WTC11 (cell line): Measurements from ENCODE around the gene ANKRD61. TPM values are rescaled to one million over a fixed set of nuclear protein-coding genes. Genes with fewer than 3 reads are reported as not detected.

Experiments
- ATAC-seq: fragments of 200-7000 bp; cut with Tn5 transposase; 2 replicates; pipeline ENCODE4 v1.10.0; 2021; ENCODE audit warnings: mild to moderate bottlenecking, moderate library complexity
- CTCF ChIA-PET: fragments of 300-600 bp; sonication (Branson Sonifier 250); formaldehyde crosslinking; loops from one replicate; lab custom pipeline; 2021; ENCODE audit warnings: antibody characterized with exemption; lab: Charles Lee
- POLR2A ChIA-PET: fragments of 350-600 bp; sonication (Branson Sonifier 250); formaldehyde crosslinking; loops from one replicate; lab custom pipeline; 2021; ENCODE audit warnings: antibody characterized with exemption; lab: Charles Lee
- DNase-seq: peaks from one replicate; pipeline ENCODE4 v3.0.0; 2021; ENCODE audit warnings: low spot score
- H3K27ac Mint-ChIP-seq: 2 replicates; pipeline ENCODE4 v1.8.0; 2021; ENCODE audit warnings: mixed read lengths
- H3K27me3 Mint-ChIP-seq: 2 replicates; pipeline ENCODE4 v1.8.0; 2021; ENCODE audit warnings: low read depth, mild to moderate bottlenecking, moderate library complexity, mixed read lengths
- H3K36me3 Mint-ChIP-seq: 2 replicates; pipeline ENCODE4 v1.8.0; 2021; ENCODE audit warnings: mixed read lengths
- H3K4me1 Mint-ChIP-seq: 2 replicates; pipeline ENCODE4 v1.8.0; 2022; ENCODE audit warnings: mixed read lengths
- H3K4me3 Mint-ChIP-seq: 2 replicates; pipeline ENCODE4 v1.8.0; 2021; ENCODE audit warnings: mild to moderate bottlenecking, moderate library complexity, mixed read lengths
- H3K9me3 Mint-ChIP-seq: 2 replicates; pipeline ENCODE4 v1.8.0; 2021; ENCODE audit warnings: mixed read lengths
- CBFB ChIP-seq: sonication (generic); formaldehyde crosslinking; IDR thresholded peaks from 2 replicates; pipeline ENCODE4 v1.8.1; 2022; ENCODE audit warnings: mild to moderate bottlenecking, low read depth, missing genetic modification reagents
- EMX1 ChIP-seq: fragments of 250-450 bp; sonication (Bioruptor Pico); IDR thresholded peaks from 2 replicates; pipeline ENCODE4 v1.8.0; 2021; ENCODE audit warnings: mild to moderate bottlenecking
- KAT7 ChIP-seq: sonication (generic); formaldehyde crosslinking; IDR thresholded peaks from 2 replicates; pipeline ENCODE4 v1.8.1; 2023; ENCODE audit warnings: missing genetic modification reagents, mild to moderate bottlenecking, borderline replicate concordance
- NR1H2 ChIP-seq: sonication (generic); formaldehyde crosslinking; IDR thresholded peaks from 2 replicates; pipeline ENCODE4 v1.9.0; 2021; ENCODE audit warnings: mild to moderate bottlenecking, moderate library complexity, missing genetic modification reagents
- OVOL2 ChIP-seq: fragments of 250-450 bp; sonication (Bioruptor Pico); IDR thresholded peaks from 2 replicates; pipeline ENCODE4 v1.9.0; 2021; ENCODE audit warnings: mild to moderate bottlenecking, borderline replicate concordance
- SMAD3 ChIP-seq: sonication (generic); formaldehyde crosslinking; IDR thresholded peaks from 2 replicates; pipeline ENCODE4 v1.8.0; 2022; ENCODE audit warnings: missing genetic modification reagents, mild to moderate bottlenecking, borderline replicate concordance
- TEAD1 ChIP-seq: sonication (generic); formaldehyde crosslinking; IDR thresholded peaks from 2 replicates; pipeline ENCODE4 v1.8.0; 2022; ENCODE audit warnings: mild to moderate bottlenecking, missing genetic modification reagents
- ZNF138 ChIP-seq: sonication (generic); formaldehyde crosslinking; conservative IDR thresholded peaks from 2 replicates; pipeline ENCODE4 v1.8.1; 2022; ENCODE audit warnings: mild to moderate bottlenecking, moderate library complexity, missing genetic modification reagents
- ZNF317 ChIP-seq: sonication (generic); formaldehyde crosslinking; IDR thresholded peaks from 2 replicates; pipeline ENCODE4 v1.8.1; 2023; ENCODE audit warnings: low read depth, mild to moderate bottlenecking, moderate library complexity, missing genetic modification reagents, borderline replicate concordance
- total RNA-seq: library from RNA; stranded (reverse); gene quantifications from 3 replicates; pipeline ENCODE4 v1.2.3, GENCODE V29; 2021
- TF ChIP-seq, protein P1 (sequence below): fragments of 200-600 bp; IDR thresholded peaks from 2 replicates; pipeline ENCODE4 v1.8.0; 2022; ENCODE audit warnings: antibody characterized with exemption
- TF ChIP-seq, protein P2 (sequence below): sonication (generic); formaldehyde crosslinking; conservative IDR thresholded peaks from 2 replicates; pipeline ENCODE4 v1.8.1; 2023; ENCODE audit warnings: mild to moderate bottlenecking, low read depth, missing genetic modification reagents, moderate library complexity
- TF ChIP-seq, protein P3 (sequence below): sonication (generic); formaldehyde crosslinking; IDR thresholded peaks from 2 replicates; pipeline ENCODE4 v1.8.1; 2023; ENCODE audit warnings: mild to moderate bottlenecking, moderate library complexity, missing genetic modification reagents
- TF ChIP-seq, protein P4 (sequence below): sonication (generic); formaldehyde crosslinking; conservative IDR thresholded peaks from 2 replicates; pipeline ENCODE4 v1.8.1; 2022; ENCODE audit warnings: mild to moderate bottlenecking, missing genetic modification reagents
- TF ChIP-seq, protein P5 (sequence below): sonication (generic); formaldehyde crosslinking; IDR thresholded peaks from 2 replicates; pipeline ENCODE4 v1.8.1; 2023; ENCODE audit warnings: mild to moderate bottlenecking, missing genetic modification reagents, borderline replicate concordance
- TF ChIP-seq, protein P6 (sequence below): fragments of 250-450 bp; sonication (Bioruptor Pico); IDR thresholded peaks from 2 replicates; pipeline ENCODE4 v1.9.0; 2021; ENCODE audit warnings: mild to moderate bottlenecking
- TF ChIP-seq, protein P7 (sequence below): fragments of 250-450 bp; sonication (Bioruptor Pico); IDR thresholded peaks from 2 replicates; pipeline ENCODE4 v1.9.0; 2021; ENCODE audit warnings: mild to moderate bottlenecking

ANKRD61 gene
- total RNA-seq, 1 experiment from 2014 or later: not detected

DNA sequence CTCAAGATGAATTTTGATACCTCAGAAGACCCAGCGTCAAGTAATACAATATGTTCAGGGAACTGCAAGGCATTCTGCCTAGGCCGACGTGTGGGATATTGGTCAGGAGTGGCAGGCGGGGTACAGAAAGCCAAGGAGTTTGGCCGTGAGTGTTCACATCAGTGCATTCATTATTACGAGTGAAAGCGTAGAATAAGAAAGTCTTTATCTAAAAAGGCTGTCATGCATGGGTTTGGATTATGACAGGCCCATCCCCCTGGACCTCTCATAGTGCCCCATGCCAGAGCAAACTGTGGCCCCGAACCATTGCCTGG, 14.6 kb upstream of the ANKRD61 start:
- ChIA-PET CTCF (interaction anchor here (0.6 kb wide), 1 partner anchor 826 kb away, joined by 3 read pairs; no protein-coding TSS in a partner anchor), POLR2A (no interaction called here)
- H3K27me3 Mint-ChIP-seq: no peaks in the 10 kb centered on the region
- H3K36me3 Mint-ChIP-seq: peaks cover 76% of the 10 kb centered on the region
- H3K9me3 Mint-ChIP-seq: no peaks in the 10 kb centered on the region
- H3K4me3 Mint-ChIP-seq: no peak overlapping the region
- H3K27ac Mint-ChIP-seq: no peak overlapping the region
- DNase-seq: no peak
- TF ChIP-seq, protein P1, sequence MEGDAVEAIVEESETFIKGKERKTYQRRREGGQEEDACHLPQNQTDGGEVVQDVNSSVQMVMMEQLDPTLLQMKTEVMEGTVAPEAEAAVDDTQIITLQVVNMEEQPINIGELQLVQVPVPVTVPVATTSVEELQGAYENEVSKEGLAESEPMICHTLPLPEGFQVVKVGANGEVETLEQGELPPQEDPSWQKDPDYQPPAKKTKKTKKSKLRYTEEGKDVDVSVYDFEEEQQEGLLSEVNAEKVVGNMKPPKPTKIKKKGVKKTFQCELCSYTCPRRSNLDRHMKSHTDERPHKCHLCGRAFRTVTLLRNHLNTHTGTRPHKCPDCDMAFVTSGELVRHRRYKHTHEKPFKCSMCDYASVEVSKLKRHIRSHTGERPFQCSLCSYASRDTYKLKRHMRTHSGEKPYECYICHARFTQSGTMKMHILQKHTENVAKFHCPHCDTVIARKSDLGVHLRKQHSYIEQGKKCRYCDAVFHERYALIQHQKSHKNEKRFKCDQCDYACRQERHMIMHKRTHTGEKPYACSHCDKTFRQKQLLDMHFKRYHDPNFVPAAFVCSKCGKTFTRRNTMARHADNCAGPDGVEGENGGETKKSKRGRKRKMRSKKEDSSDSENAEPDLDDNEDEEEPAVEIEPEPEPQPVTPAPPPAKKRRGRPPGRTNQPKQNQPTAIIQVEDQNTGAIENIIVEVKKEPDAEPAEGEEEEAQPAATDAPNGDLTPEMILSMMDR: no peak
- TF ChIP-seq ZNF138: no peak
- TF ChIP-seq, protein P2, sequence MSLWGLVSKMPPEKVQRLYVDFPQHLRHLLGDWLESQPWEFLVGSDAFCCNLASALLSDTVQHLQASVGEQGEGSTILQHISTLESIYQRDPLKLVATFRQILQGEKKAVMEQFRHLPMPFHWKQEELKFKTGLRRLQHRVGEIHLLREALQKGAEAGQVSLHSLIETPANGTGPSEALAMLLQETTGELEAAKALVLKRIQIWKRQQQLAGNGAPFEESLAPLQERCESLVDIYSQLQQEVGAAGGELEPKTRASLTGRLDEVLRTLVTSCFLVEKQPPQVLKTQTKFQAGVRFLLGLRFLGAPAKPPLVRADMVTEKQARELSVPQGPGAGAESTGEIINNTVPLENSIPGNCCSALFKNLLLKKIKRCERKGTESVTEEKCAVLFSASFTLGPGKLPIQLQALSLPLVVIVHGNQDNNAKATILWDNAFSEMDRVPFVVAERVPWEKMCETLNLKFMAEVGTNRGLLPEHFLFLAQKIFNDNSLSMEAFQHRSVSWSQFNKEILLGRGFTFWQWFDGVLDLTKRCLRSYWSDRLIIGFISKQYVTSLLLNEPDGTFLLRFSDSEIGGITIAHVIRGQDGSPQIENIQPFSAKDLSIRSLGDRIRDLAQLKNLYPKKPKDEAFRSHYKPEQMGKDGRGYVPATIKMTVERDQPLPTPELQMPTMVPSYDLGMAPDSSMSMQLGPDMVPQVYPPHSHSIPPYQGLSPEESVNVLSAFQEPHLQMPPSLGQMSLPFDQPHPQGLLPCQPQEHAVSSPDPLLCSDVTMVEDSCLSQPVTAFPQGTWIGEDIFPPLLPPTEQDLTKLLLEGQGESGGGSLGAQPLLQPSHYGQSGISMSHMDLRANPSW: no peak
- TF ChIP-seq TEAD1 (CRISPR knock-in tag): no peak
- TF ChIP-seq, protein P3, sequence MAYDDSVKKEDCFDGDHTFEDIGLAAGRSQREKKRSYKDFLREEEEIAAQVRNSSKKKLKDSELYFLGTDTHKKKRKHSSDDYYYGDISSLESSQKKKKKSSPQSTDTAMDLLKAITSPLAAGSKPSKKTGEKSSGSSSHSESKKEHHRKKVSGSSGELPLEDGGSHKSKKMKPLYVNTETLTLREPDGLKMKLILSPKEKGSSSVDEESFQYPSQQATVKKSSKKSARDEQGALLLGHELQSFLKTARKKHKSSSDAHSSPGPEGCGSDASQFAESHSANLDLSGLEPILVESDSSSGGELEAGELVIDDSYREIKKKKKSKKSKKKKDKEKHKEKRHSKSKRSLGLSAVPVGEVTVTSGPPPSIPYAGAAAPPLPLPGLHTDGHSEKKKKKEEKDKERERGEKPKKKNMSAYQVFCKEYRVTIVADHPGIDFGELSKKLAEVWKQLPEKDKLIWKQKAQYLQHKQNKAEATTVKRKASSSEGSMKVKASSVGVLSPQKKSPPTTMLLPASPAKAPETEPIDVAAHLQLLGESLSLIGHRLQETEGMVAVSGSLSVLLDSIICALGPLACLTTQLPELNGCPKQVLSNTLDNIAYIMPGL (CRISPR knock-in tag): no peak
- TF ChIP-seq CBFB: no peak
- TF ChIP-seq EMX1: no peak
- TF ChIP-seq, protein P4, sequence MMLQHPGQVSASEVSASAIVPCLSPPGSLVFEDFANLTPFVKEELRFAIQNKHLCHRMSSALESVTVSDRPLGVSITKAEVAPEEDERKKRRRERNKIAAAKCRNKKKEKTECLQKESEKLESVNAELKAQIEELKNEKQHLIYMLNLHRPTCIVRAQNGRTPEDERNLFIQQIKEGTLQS (CRISPR knock-in tag): no peak
- no peak for TF ChIP-seq KAT7 (CRISPR knock-in tag)
- TF ChIP-seq, protein P5, sequence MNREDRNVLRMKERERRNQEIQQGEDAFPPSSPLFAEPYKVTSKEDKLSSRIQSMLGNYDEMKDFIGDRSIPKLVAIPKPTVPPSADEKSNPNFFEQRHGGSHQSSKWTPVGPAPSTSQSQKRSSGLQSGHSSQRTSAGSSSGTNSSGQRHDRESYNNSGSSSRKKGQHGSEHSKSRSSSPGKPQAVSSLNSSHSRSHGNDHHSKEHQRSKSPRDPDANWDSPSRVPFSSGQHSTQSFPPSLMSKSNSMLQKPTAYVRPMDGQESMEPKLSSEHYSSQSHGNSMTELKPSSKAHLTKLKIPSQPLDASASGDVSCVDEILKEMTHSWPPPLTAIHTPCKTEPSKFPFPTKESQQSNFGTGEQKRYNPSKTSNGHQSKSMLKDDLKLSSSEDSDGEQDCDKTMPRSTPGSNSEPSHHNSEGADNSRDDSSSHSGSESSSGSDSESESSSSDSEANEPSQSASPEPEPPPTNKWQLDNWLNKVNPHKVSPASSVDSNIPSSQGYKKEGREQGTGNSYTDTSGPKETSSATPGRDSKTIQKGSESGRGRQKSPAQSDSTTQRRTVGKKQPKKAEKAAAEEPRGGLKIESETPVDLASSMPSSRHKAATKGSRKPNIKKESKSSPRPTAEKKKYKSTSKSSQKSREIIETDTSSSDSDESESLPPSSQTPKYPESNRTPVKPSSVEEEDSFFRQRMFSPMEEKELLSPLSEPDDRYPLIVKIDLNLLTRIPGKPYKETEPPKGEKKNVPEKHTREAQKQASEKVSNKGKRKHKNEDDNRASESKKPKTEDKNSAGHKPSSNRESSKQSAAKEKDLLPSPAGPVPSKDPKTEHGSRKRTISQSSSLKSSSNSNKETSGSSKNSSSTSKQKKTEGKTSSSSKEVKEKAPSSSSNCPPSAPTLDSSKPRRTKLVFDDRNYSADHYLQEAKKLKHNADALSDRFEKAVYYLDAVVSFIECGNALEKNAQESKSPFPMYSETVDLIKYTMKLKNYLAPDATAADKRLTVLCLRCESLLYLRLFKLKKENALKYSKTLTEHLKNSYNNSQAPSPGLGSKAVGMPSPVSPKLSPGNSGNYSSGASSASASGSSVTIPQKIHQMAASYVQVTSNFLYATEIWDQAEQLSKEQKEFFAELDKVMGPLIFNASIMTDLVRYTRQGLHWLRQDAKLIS: no peak
- TF ChIP-seq, protein P6, sequence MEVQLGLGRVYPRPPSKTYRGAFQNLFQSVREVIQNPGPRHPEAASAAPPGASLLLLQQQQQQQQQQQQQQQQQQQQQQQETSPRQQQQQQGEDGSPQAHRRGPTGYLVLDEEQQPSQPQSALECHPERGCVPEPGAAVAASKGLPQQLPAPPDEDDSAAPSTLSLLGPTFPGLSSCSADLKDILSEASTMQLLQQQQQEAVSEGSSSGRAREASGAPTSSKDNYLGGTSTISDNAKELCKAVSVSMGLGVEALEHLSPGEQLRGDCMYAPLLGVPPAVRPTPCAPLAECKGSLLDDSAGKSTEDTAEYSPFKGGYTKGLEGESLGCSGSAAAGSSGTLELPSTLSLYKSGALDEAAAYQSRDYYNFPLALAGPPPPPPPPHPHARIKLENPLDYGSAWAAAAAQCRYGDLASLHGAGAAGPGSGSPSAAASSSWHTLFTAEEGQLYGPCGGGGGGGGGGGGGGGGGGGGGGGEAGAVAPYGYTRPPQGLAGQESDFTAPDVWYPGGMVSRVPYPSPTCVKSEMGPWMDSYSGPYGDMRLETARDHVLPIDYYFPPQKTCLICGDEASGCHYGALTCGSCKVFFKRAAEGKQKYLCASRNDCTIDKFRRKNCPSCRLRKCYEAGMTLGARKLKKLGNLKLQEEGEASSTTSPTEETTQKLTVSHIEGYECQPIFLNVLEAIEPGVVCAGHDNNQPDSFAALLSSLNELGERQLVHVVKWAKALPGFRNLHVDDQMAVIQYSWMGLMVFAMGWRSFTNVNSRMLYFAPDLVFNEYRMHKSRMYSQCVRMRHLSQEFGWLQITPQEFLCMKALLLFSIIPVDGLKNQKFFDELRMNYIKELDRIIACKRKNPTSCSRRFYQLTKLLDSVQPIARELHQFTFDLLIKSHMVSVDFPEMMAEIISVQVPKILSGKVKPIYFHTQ (CRISPR knock-in tag): no peak
- TF ChIP-seq, protein P7, sequence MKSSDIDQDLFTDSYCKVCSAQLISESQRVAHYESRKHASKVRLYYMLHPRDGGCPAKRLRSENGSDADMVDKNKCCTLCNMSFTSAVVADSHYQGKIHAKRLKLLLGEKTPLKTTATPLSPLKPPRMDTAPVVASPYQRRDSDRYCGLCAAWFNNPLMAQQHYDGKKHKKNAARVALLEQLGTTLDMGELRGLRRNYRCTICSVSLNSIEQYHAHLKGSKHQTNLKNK (CRISPR knock-in tag): no peak
- TF ChIP-seq NR1H2 (CRISPR knock-in tag): no peak
- no peak for TF ChIP-seq OVOL2 (CRISPR knock-in tag)
- TF ChIP-seq ZNF317 (CRISPR knock-in tag): no peak
- TF ChIP-seq SMAD3 (CRISPR knock-in tag): no peak
- no peak for ATAC-seq
- H3K4me1 Mint-ChIP-seq: no peaks in the 10 kb centered on the region
